ENCODE results near the gene FBXL19.
"Not testable (repeated sequence)": the region's sequence is repeated elsewhere in the genome, so short reads cannot be mapped to it uniquely, and the experiment has no call there.

FBXL19 gene

DNA sequence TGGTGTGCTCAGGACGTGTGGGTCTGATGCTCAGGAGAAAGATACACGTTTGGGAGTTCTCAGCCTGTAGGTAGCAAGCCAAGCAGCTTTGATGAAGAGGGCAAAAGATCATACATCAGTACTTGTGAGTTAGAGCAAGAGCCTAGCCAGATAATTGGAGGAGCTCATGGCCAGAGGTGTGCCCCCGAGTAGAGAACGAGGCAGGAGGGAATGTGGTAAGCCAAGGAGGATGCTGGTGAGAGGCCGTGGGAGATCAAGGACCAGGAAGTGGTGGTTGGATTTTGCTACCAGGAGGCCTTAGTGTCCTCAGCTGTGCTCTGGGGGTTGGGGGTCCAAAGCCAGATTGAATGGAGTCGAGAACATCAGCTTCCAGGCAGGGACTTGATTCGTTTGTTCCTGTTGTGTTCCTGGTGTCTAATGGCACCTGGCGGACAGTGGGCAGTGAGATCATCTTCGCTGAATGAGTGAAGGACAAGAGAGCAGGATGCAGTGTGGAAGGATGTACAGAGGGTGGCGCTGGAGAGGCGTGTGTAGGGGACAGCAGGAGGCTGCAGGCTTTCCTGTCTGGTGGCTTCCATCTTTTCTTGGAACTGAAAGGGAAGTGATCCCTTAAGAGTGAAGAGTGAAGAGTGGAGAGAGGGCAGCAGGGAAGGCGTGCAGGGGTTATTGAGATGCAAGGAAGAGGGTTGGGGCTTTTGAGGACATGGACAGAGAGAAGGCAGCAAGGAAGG, 11.6 kb downstream of the FBXL19 start:
- peak; percentile 52 for DNase-seq (ENCODE audit: low spot score)
- TF ChIP-seq, protein P1, sequence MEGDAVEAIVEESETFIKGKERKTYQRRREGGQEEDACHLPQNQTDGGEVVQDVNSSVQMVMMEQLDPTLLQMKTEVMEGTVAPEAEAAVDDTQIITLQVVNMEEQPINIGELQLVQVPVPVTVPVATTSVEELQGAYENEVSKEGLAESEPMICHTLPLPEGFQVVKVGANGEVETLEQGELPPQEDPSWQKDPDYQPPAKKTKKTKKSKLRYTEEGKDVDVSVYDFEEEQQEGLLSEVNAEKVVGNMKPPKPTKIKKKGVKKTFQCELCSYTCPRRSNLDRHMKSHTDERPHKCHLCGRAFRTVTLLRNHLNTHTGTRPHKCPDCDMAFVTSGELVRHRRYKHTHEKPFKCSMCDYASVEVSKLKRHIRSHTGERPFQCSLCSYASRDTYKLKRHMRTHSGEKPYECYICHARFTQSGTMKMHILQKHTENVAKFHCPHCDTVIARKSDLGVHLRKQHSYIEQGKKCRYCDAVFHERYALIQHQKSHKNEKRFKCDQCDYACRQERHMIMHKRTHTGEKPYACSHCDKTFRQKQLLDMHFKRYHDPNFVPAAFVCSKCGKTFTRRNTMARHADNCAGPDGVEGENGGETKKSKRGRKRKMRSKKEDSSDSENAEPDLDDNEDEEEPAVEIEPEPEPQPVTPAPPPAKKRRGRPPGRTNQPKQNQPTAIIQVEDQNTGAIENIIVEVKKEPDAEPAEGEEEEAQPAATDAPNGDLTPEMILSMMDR (IDR thresholded peaks at IDR 0.05; ENCODE audit: borderline replicate concordance, control extremely low read depth, extremely low read depth, insufficient read depth, missing control alignments): peak; percentile 40
- in situ Hi-C loops (cut with MboI; ENCODE audit: low sequenced_read_pairs, unreplicated experiment): no loop called here

DNA sequence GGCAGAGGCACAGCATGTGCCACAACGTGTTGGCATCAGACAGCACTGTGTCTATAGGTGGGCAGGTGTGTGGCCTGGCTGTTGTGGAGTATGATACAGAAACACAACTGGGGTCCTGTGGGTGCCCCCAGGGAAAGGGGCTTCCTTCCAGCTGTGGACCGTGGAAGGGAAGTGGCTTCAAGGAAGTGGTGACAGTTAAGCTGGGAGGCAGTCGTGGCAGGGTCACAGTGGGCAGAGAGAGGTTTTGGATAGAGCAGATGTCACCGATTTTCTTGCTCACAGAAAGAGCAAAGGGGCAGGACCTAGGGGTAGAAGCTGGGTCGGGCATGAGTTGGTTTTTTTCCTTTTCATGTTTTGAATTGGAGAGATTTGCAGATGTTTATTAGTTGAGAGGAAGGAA, 14.3 kb downstream of the FBXL19 start:
- in situ Hi-C loops (cut with MboI; ENCODE audit: low sequenced_read_pairs, unreplicated experiment): no loop called here
- TF ChIP-seq, protein P1 (IDR thresholded peaks at IDR 0.05; ENCODE audit: borderline replicate concordance, control extremely low read depth, extremely low read depth, insufficient read depth, missing control alignments): no peak
- no peak for DNase-seq (ENCODE audit: low spot score)

GRCh38 chr16:30939571-30939970, 16.2 kb downstream of the FBXL19 start:
- in situ Hi-C loops (cut with MboI; ENCODE audit: low sequenced_read_pairs, unreplicated experiment); DNase-seq (ENCODE audit: low spot score): not testable (repeated sequence)

DNA sequence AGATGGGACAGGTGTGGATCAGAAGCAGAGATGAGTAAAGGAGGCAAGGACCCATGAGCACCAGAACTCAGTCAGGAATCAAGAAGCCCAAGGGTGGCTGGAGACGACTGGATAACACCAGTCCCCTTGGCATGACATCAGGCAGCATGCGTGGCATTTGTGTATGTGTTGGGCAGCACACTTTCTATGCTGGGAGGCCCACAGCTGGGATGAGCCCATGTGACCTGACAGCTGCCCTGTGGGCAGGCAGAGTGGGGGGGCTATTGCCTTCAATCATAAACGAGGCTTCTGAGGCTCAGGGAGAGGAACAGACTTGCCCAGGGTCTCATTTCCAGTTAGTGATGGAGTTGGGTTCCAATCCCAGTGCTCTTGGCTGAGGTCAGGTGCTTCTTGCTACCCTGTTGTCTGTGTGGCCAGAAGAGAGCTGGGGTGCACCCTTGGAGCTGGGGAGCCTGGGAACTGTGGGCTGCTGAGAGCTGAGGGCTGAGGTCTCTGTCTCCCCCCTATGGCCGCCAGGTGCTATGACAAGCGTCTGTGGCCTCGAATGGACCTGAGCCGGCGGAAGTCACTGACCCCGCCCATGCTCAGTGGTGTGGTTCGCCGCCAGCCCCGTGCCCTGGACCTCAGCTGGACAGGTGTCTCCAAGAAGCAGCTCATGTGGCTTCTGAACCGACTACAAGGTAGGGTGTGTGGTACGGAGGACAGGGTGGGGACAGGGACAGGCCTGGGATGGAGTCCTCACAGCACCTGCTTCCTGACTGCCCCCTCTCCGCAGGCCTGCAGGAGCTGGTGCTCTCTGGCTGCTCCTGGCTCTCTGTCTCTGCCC, 18.4 kb downstream of the FBXL19 start:
- in situ Hi-C loops (cut with MboI; ENCODE audit: low sequenced_read_pairs, unreplicated experiment): no loop called here
- DNase-seq (ENCODE audit: low spot score): peak; percentile 92
- TF ChIP-seq, protein P1 (IDR thresholded peaks at IDR 0.05; ENCODE audit: borderline replicate concordance, control extremely low read depth, extremely low read depth, insufficient read depth, missing control alignments): peak; percentile 93

GRCh38 chr16:30942426-30942806, 19.0 kb downstream of the FBXL19 start:
- TF ChIP-seq, protein P1 (IDR thresholded peaks at IDR 0.05; ENCODE audit: borderline replicate concordance, control extremely low read depth, extremely low read depth, insufficient read depth, missing control alignments): no peak
- in situ Hi-C loops (cut with MboI; ENCODE audit: low sequenced_read_pairs, unreplicated experiment): no loop called here
- no peak for DNase-seq (ENCODE audit: low spot score)

DNA sequence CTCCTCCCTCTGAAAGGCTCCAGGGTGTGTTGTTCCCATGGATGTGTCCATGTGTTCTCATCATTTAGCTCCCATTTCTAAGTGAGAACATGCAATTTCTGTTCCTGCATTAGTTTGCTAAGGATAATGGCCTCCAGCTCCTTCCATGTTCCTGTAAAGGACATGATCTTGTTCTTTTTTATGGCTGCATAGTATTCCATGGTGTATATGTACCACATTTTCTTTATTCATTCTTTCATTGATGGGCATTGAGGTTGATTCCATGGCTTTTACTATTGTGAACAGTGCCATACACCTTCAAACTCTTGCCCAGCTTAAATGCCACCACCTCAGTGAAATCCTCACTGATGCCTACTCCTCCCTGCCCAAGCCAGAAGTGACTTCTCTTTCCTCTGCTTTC, 21.0 kb downstream of the FBXL19 start:
- DNase-seq (ENCODE audit: low spot score): no peak
- in situ Hi-C loops (cut with MboI; ENCODE audit: low sequenced_read_pairs, unreplicated experiment): no loop called here
- TF ChIP-seq, protein P1 (IDR thresholded peaks at IDR 0.05; ENCODE audit: borderline replicate concordance, control extremely low read depth, extremely low read depth, insufficient read depth, missing control alignments): no peak
